HG03439 (cell line): ENCODE data around the gene DNAH9.
"Not testable (repeated sequence)": the region's sequence is repeated elsewhere in the genome, so short reads cannot be mapped to it uniquely, and the experiment has no call there.

ENCODE experiments used
- ATAC-seq: cut with Tn5 transposase; IDR thresholded peaks from one replicate; pipeline ENCODE4 v1.9.1; 2021; ENCODE audit warnings: mild to moderate bottlenecking, moderate library complexity; ENCODE audit not compliant: unreplicated experiment

Gene DNAH9

GRCh38 chr17:11900041-11900476, 301.8 kb downstream of the DNAH9 start:
- ATAC-seq = no peak

- ATAC-seq = no peak
Measured at GRCh38 chr17:11900655-11901054, 302.4 kb downstream of the DNAH9 start.

- no peak for ATAC-seq
Measured at GRCh38 chr17:11901931-11902330, 303.7 kb downstream of the DNAH9 start.

GRCh38 chr17:11908711-11909146, 310.5 kb downstream of the DNAH9 start:
- ATAC-seq = no peak

- ATAC-seq = no peak
Measured at GRCh38 chr17:11909348-11909747, 311.1 kb downstream of the DNAH9 start.

GRCh38 chr17:11916091-11916490, 317.8 kb downstream of the DNAH9 start:
- ATAC-seq = no peak

- no peak for ATAC-seq
Measured at GRCh38 chr17:11917415-11917814, 319.1 kb downstream of the DNAH9 start.

- no peak for ATAC-seq
Measured at GRCh38 chr17:11921296-11921695, 323.0 kb downstream of the DNAH9 start.

GRCh38 chr17:11922638-11923037, 324.4 kb downstream of the DNAH9 start:
- no peak for ATAC-seq

GRCh38 chr17:11924076-11924475, 325.8 kb downstream of the DNAH9 start:
- ATAC-seq = no peak

- no peak for ATAC-seq
Measured at GRCh38 chr17:11925262-11926021, 327.2 kb downstream of the DNAH9 start.

- no peak for ATAC-seq
Measured at GRCh38 chr17:11928436-11928835, 330.2 kb downstream of the DNAH9 start.

- no peak for ATAC-seq
Measured at GRCh38 chr17:11932337-11932898, 334.1 kb downstream of the DNAH9 start.

GRCh38 chr17:11935734-11936406, 337.6 kb downstream of the DNAH9 start:
- no peak for ATAC-seq

- no peak for ATAC-seq
Measured at GRCh38 chr17:11940904-11941303, 342.6 kb downstream of the DNAH9 start.

- not testable (repeated sequence) for ATAC-seq
Measured at GRCh38 chr17:11943086-11943485, 344.8 kb downstream of the DNAH9 start.

GRCh38 chr17:11943759-11944347, 345.6 kb downstream of the DNAH9 start:
- no peak for ATAC-seq

GRCh38 chr17:11944587-11944986, 346.3 kb downstream of the DNAH9 start:
- ATAC-seq = no peak

GRCh38 chr17:11948789-11949188, 350.5 kb downstream of the DNAH9 start:
- no peak for ATAC-seq

- not testable (repeated sequence) for ATAC-seq
Measured at GRCh38 chr17:11949571-11949970, 351.3 kb downstream of the DNAH9 start.

GRCh38 chr17:11950771-11951519, 352.7 kb downstream of the DNAH9 start:
- no peak for ATAC-seq
